ENCODE data around the gene GPATCH8.

GPATCH8 gene

GRCh38 chr17:44354582-44355561, 148.3 kb downstream of the GPATCH8 start:
- peak; percentile 79 for DNase-seq

GRCh38 chr17:44353672-44354331, 149.4 kb downstream of the GPATCH8 start:
- peak; percentile 20 for DNase-seq
- ATAC-seq, result no peak

More at GRCh38 chr17:44354582-44355561, 148.3 kb downstream of the GPATCH8 start:
- no peak for ATAC-seq

- ATAC-seq (no peak), DNase-seq (no peak)
These were observed 150.2 kb downstream of the GPATCH8 start for GRCh38 chr17:44352828-44353671.

- no peak for DNase-seq
- ATAC-seq, result no peak
These were observed 151.0 kb downstream of the GPATCH8 start for GRCh38 chr17:44351961-44352827.

GRCh38 chr17:44351464-44351863, 151.7 kb downstream of the GPATCH8 start:
- no peak for DNase-seq
- ATAC-seq, result no peak

- ATAC-seq (peak; percentile 70), DNase-seq (peak; percentile 83)
These were observed 152.4 kb downstream of the GPATCH8 start for GRCh38 chr17:44350733-44351226.

GRCh38 chr17:44349553-44350070, 153.6 kb downstream of the GPATCH8 start:
- DNase-seq (no peak), ATAC-seq (no peak)

GRCh38 chr17:44348988-44349364, 154.2 kb downstream of the GPATCH8 start:
- ATAC-seq, result no peak
- DNase-seq, result no peak

GRCh38 chr17:44348234-44348987, 154.8 kb downstream of the GPATCH8 start:
- DNase-seq (peak; percentile 34), ATAC-seq (no peak)

Data from stimulated activated naive CD8-positive, alpha-beta T cell treated with anti-CD3 and anti-CD28 coated beads, Interleukin-15, Interleukin-2, amounts not matched to agents 100 U/mL and 50 U/mL, for 24 hours (primary cell).